Left hindlimb (tissue), 1 donor: ENCODE results near the gene AIPL1.

ENCODE experiments used
- DNase-seq: peaks from one replicate; pipeline ENCODE4 v3.0.0-alpha.2; 2018

AIPL1 gene

DNA sequence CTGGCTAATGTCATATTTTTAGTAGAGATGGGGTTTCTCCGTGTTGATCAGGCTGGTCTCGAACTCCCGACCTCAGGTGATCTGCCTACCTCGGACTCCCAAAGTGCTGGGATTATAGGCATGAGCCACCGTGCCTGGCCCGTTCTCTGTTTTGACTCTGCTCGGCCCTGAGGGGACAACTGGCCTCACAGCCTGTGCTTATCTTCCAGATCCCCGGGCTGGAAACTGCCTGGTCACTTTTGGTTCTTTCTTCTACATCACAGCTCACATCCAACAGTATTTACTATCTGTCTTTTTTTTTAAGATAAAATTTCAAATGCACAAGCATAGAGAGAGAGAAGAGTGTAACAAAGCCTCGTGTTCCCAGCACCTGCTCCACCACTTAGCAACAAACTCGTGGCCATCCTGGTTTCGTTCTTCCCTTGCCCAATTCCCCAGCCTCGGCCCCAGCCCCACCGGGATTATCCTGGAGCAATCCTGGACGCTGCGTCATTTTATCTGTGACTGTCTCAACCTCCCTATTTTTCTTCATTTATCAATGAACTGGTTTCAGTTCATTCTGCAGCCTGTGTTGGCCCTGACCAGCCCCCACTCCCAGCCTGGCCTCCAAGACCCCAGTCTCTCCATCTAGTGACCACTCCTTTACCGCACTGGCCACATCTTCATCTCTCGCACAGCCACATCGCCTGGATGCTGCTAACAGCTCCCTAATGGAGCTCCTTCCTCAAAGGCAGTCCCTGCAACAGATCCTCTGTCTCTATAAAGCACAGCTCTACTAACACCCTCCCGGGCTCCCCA lies 30.5 kb upstream of the AIPL1 start:
- DNase-seq, result no peak

GRCh38 chr17:6464446-6465041 lies 29.6 kb upstream of the AIPL1 start:
- DNase-seq, result no peak

DNA sequence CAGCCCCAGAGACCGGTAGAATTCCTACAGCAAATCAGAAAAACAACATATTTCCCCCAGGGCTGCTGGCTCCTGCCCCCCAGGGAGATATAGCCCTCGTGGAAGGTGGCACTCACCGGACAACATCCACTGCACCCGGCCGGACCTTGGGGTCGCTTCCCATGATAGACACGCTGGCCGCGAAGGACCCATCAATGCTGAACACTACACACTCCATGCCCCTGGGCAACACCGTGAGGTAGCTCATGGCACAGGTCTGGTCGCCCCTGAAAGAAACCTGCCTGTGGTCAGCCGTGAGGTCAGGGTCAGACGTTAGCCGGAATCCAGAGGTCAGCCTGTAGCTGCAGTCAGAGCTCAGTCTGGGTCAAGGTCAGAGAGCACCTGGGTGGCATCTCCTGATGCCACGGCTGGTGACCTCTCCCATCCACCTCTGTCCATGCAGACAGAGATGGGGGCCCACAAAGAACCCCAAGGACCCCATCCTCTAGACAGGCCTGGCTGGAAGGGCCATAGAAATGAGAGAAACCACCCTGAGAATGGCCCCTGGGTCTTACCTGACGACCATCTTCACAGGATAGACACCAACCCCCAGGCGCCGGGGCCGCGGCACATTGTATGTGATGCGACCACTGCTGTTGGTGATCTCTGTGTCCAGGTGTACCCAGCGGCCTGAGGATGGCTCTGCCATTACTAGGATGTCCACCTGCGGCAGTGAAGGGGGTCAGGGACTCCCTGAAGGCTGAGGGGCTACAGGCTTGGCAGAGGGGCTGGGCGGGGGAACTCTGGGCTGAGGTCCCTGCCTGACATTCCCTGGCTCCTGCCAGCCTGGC lies 28.9 kb upstream of the AIPL1 start:
- DNase-seq, result no peak

DNA sequence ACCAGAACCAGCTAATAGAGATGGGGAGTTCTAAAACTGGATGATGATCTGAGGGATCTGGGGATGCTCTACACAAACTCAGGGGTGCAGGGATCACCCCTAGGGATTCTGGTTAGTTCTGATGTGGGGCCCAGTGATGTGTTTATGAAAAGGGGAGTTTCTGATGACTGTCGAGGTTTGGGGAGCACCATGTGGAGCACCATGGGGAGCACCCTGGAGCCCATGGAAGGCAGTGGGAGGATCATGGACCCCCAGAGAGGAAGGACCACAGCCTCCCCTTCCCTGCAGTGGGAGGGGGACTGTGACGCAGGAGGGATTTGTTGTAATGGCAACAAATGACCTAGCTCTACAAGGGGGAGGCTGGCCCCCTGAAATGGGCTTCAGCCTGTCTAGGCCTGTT lies 27.8 kb upstream of the AIPL1 start:
- no peak for DNase-seq

GRCh38 chr17:6461792-6462524 lies 27.0 kb upstream of the AIPL1 start:
- DNase-seq, result no peak

GRCh38 chr17:6461246-6461645 lies 26.3 kb upstream of the AIPL1 start:
- DNase-seq, result no peak

DNA sequence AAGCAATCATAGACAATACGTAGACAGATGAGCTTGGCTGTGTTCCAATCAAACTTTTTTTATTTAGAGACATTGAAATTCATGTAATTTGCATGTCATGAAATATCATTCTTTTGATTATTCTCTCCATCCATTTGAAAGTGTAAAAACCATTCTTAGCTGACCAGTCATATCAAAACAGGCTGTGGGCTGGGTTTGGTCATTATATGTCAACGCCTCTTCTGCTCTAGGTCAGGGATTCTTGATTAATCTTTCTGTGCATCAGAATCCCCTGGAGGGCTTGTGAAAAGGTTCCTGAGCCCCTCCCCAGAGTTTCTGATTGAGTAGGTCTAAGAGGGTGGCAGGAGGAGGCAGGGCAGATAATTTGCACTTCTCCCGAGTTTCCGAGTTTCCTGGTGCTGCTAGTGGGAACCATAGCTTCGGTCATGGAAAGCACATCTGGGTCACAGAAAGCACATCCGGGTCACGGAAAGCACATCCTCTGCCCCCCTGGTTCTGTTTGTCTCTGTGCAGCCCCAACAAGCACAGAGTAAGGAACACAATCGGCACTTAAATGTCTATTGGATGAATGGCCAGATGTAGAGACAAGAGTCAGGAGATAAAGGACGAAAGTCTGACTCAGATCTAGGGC lies 25.7 kb upstream of the AIPL1 start:
- no peak for DNase-seq

DNA sequence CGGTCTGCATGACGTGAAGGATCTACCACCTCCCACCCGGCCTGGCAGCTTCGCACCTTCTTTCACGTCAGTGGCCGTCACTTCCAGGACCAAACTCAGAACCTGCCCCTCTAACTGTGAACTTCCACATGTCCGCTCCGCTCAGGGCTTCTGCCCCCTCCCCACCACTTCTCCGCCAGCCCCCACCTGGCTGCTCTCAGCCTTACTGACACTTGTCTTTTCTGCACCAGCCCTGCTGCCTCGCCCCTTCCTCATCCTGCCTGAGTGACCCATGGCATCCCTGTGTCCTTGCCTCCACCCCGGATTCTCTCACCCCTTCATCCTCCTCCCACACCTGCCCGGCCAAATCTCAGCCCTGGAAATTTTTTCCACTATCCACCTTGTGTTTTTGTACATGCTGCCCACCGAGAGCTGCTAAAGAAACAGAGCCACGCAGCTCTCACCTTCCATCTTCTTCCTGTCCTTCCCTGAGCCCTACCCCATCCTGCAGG lies 23.6 kb upstream of the AIPL1 start:
- DNase-seq, result no peak

GRCh38 chr17:6457688-6458459 lies 23.0 kb upstream of the AIPL1 start:
- no peak for DNase-seq

DNA sequence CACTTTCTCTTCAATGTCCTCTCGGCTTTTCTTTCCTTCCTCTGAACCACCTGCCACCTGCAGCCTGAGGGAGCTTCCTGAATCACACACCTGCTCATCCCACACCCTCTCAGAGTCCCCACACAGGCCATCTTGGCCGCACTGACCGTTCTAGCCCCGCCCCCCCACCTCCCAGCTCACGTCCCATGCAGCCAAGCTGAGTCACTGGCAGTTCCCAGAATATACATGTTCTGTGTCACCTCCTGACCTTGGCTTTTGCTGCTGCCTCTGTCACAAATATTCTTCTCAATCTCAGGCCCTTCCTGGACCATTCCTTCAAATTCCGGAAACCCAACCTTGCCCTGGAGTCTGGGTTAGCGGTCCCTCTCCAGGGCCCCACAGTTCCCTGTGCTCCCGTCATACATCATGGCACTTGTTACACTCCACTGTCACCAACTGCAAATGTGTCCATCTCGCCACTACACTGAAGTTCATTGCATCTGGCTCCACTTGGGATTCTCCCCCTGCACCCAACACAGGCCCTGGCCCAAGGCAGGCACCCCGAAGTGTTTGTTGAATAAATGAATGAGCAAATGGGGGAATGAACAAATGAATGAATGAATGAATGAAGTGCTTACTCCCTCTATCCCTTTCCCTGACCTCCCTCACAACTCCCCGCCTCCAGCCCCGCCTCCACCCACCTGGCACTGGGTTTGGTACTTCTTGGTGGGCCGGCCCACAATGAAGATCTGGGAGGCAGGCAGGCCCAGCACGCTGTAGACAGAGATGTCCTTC lies 22.2 kb upstream of the AIPL1 start:
- no peak for DNase-seq

GRCh38 chr17:6456321-6456720 lies 21.4 kb upstream of the AIPL1 start:
- no peak for DNase-seq

GRCh38 chr17:6455321-6455705 lies 20.4 kb upstream of the AIPL1 start:
- DNase-seq, result no peak

DNA sequence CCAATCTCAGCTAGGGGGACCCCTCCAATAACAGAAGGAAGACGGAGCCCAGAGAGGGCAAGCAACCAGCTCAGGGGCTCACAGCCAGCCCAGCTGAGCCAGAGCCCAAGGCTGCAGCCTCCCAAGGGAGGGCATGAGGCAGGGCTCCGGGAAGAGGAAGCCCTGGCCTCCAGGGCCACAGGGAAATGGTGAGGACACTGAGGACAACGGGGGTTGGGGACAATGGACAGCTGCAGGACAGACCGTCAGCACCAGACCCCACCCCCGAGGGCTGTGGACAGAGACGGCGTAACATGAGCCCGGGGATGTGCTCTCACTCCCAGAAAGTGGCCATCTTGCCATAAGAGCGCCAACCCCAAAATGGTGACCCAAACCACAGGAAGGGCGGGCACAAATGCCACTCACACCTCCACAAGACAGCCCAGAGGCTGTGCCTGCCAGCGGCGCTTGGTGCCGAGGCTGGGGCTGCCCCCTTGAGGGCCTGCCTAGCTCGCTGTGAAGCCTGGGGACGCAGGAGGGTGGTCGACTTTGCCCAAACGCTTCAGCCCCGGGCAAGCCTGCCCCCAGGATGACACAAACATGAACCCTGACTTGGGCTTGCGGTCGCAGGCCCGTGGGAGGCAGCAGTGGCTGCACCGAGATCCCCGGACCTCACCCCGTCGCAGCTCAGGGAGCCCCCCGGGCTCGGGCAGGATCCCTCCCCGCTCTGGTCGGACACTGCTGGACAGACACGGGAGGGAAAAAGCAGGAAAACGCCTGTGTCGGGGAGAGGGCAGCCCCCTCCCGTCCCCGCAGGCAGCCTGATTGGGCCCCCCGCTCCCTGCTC lies 19.8 kb upstream of the AIPL1 start:
- DNase-seq, result no peak

DNA sequence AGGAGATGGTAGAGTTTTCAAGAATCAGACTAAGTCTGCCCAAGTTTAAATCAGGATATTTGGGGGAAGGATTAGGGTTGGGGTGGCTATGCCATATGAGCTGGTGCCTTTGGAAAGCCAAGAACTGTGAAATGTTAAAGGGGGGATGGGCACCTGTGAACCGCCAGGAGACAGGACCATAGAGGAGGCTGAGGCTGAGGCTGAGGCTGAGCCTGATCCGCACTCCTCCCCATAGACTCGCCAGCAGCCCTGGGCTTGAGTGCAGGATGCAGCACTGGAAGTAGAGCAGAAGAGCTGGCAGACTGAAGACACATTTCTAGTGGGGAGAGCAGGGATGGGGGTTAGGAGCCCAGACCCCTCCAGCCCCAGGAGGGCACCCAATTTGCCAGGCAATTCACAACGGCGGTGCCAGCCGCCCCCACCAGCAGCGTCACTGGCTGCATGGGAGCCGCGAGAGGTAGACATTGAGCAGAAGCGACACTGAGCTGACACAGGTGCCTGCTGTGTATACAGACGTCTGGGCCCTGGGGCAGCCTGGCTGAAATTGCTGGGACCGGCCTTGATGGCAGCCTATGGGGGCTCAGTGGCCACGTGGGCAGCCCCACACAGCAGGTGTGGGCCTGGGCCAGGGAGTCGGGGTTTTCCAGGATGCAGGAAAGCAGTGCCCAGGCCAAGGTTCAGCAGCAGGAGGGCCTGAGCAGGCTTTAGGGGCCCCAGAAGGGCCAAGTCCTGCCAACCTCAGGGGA lies 18.5 kb upstream of the AIPL1 start:
- no peak for DNase-seq

DNA sequence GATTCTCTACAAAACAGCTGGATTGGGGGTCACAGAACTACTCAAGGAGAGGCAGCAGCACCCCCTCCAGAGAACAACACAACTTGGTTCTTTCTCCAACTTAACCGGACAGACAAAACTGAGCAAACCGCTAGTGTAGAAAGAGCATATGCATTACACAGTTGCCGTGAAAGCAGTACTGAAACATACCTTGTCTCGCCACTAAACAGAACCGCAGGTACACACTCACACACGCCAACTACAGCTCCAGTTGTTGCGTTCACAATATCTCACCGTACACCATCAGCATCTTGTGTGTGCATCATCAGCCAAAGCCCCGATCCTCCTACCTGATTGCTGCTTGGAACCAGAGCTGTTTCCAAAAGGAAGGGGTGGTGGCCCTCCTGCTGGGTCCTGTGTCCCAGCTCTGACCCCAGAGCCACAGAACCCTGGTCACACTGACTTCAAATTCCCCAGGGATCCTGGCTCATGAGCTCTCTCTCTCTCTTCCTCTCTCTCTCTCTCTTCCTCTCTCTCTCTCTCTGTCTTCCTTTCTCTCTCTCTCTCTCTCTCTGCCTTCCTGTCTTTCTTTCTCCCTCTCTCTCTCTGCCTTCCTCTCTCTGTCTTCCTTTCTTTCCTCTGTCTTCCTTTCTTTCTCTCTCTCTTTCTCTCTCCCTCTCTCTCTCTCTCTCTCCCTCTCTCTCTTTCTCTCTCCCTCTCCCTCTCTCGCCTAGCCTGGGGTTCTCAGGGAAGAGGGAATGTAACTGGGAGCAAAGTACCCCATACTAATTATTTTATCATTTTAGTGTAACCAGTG lies 17.7 kb upstream of the AIPL1 start:
- DNase-seq, result no peak

DNA sequence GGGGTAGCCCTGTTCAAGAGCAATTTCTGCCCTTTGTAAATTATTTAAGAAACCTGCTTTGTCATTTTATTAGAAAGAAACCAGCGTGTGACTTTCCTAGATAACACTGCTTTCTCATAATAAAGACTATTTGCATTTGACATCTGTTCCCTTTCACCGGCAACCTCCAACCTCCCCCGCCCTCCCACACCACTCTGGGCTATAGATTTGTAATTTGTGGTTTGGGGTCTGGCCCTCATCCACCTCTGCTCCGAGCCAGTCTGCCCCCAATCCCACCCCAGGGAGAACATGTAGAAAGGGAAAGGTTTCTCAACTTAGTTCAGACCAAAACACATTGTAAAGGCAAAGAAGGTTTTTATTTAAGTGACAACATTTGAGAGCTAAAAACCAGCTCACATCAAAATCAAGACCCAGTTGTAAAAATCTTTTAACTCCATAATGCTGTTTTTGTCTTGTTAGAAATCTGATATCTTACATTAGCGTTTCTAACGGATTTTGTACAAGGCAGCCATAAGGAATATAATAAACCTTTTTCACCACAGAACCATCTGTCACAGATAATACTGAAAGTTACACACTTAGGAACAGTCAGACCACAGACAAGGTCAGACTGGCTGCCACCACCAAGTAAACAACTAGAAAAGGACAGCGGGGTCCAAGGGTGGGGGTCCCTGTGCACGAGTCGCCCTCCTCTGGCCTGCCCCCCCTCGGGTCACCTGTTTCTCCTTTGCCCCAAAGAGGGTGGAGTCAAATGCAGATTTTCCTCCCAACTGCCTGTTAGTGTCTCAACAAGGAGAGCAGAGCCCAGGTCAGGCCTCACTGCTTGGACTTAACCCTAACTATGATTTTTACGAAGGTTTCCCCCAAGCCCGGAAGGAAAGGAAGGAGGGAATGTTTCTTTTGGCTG lies 16.3 kb upstream of the AIPL1 start:
- no peak for DNase-seq

GRCh38 chr17:6449307-6449706 lies 14.4 kb upstream of the AIPL1 start:
- DNase-seq, result no peak
